Measurements from ENCODE around the gene ERRFI1.

GRCh38 chr1:8018492-8019228 lies 7.4 kb downstream of the ERRFI1 start:
- TF ChIP-seq EZH2phosphoT487 (IDR thresholded peaks at IDR 0.05; ENCODE audit: low read length) (no peak), CTCF (IDR thresholded peaks at IDR 0.05; ENCODE audit: low read length) (no peak)

Data from MM.1S (cell line).